NCI-H748 (cell line): Measurements from ENCODE around the gene FRRS1L.

Experiments used
- DNase-seq: peaks from one replicate; lab custom pipeline; 2025; ENCODE audit not compliant: unreplicated experiment; lab: John Stamatoyannopoulos, UW

FRRS1L gene

GRCh38 chr9:109176963-109177362 lies 9.9 kb upstream of the FRRS1L start:
- DNase-seq, result no peak

- no peak for DNase-seq
Measured at GRCh38 chr9:109176386-109176785, 9.3 kb upstream of the FRRS1L start.

DNA sequence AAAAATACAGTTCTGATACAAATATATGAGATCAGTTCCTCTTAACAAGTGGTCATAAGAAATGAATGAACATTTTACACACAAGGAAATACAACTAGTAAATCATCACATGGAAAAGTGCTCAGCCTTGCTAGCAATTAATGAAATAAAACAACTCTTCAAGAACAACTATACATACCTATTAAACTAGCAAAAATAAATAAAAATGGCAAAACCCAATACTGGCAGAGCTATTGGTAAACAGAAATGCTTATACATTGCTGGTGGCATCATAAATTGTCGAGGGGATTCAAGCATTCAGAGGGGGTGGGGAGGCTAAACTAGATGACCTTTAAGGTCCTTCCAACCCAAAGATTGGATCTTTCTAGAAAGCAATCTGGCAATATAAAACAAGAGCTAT lies 5.9 kb upstream of the FRRS1L start:
- no peak for DNase-seq

- DNase-seq, result no peak
Measured at GRCh38 chr9:109171926-109172325, 4.9 kb upstream of the FRRS1L start.

- DNase-seq, result no peak
Measured at GRCh38 chr9:109168170-109168569, 1.1 kb upstream of the FRRS1L start.

GRCh38 chr9:109167716-109168115 lies 667 bp upstream of the FRRS1L start:
- DNase-seq, result peak; percentile 47

- no peak for DNase-seq
Measured at GRCh38 chr9:109166171-109166770, 778 bp downstream of the FRRS1L start.

DNA sequence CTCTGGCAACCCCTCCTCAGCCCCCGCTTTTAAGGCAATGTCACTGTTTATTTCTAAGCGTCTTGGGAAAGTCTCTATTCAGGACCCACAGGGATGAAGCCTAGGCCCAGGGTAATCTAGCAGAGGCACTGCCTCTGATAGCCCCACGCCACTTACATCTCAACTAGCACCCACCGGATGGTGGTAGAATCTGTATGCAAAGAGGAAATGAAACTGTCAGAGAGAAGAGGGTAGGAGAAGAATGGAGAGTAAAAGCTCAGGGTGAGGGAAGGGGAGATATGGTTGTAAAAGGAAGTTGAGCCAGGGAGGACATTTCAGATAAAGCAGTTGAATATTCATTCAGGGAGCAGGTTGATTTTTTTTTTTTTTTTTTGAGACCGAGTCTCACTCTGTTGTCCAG lies 3.0 kb downstream of the FRRS1L start:
- DNase-seq, result no peak

DNA sequence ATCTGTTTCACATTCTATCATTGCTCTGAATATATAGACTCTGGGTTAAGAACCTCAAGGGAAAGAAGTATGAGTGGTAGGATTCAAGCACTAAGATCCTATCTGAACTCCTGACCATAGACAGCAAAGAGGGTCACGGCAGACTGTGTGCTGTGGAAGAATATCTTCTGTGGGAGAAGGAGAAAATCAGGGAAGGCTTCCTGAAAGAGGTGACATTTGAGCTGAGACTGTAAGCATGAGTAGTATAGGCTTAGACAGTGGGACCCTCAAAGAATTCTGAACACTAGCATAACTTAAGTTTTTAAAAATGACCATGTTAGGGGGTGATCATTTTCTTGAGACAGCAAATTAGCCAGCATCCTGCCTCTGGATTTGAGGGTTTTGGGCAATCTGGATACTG lies 3.9 kb downstream of the FRRS1L start:
- no peak for DNase-seq

GRCh38 chr9:109162677-109163076 lies 4.4 kb downstream of the FRRS1L start:
- DNase-seq, result no peak

- DNase-seq, result no peak
Measured at GRCh38 chr9:109161471-109161870, 5.6 kb downstream of the FRRS1L start.

DNA sequence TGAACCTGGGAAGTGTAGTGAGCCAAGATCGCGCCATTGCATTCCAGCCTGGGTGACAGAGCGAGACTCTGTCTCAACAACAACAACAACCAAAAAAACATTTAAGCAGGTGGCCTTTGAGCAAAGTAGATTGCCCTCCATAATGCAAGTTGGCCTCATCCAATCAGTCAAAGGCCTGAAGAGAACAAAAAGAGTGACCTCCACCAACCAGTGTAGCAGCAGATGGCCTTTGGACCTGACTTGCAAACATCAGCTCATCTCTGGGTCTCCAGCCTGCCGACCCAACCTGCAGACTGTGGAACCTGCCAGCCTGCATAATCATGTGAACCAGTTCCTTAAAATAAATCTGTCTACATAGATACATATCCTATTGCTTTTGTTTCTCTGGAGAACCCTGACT lies 7.5 kb downstream of the FRRS1L start:
- DNase-seq, result no peak

GRCh38 chr9:109158651-109159050 lies 8.4 kb downstream of the FRRS1L start:
- no peak for DNase-seq

- no peak for DNase-seq
Measured at GRCh38 chr9:109156708-109157107, 10.3 kb downstream of the FRRS1L start.

DNA sequence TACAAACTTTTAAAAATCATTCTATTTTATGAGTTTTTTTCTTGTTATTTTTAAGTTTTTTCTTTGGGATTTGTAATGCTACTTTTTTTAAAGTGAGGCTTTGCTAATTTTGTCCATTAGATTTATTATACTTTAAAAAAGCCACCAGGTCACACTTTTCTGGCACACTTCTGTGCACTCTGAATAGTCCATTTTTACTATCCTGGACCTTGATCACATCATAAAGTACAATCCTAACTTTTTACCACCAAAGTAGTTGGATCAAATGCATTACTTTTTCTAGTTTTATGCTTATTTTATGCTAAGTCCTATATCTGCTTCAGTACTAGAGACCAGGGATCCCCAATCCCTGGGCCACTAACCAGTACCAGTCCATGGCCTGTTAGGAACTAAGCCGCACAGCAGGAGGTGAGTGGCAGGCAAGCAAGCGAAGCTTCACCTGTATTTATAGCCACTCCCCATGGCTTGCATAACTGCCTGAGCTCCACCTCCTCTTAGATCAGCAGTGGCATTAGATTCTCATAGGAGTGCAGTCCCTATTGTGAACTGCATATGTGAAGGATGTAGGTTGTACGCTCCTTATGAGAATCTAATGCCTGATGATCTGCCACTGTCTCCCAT lies 16.0 kb downstream of the FRRS1L start:
- DNase-seq, result peak; percentile 28

- no peak for DNase-seq
Measured at GRCh38 chr9:109149722-109150121, 17.3 kb downstream of the FRRS1L start.

- no peak for DNase-seq
Measured at GRCh38 chr9:109149089-109149488, 18.0 kb downstream of the FRRS1L start.

GRCh38 chr9:109145051-109145450 lies 22.0 kb downstream of the FRRS1L start:
- no peak for DNase-seq

GRCh38 chr9:109143881-109144562 lies 23.0 kb downstream of the FRRS1L start:
- DNase-seq, result peak; percentile 65

- DNase-seq, result no peak
Measured at GRCh38 chr9:109141375-109141774, 25.7 kb downstream of the FRRS1L start.

DNA sequence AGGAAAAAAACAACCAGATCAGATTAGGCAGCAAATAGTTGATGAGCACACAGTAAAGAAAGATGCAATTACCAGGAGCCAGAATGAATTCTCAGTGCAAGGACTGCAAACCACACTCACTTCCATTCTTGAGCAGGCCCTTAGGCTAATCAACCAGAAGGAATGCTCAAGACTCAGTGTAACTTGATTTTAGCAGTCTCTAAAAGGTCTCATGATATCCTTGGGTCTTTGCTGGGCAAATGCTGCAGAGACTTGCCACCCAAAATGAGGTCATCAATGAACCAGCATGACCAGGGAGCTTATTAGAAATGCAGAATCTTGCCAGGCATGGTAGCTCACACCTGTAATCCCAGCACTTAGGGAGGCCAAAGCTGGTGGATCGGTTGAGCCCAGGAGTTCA lies 27.2 kb downstream of the FRRS1L start:
- DNase-seq, result no peak

- DNase-seq, result no peak
Measured at GRCh38 chr9:109138421-109138820, 28.6 kb downstream of the FRRS1L start.

- DNase-seq, result no peak
Measured at GRCh38 chr9:109134167-109134578, 32.9 kb downstream of the FRRS1L start.
